ENCODE results near the gene MATN1. TPM values are rescaled to one million over a fixed set of nuclear protein-coding genes. Genes with fewer than 3 reads are reported as not detected.

MATN1 gene
- total RNA-seq, 1 donor from 2014 or later: 0.49 TPM

DNA sequence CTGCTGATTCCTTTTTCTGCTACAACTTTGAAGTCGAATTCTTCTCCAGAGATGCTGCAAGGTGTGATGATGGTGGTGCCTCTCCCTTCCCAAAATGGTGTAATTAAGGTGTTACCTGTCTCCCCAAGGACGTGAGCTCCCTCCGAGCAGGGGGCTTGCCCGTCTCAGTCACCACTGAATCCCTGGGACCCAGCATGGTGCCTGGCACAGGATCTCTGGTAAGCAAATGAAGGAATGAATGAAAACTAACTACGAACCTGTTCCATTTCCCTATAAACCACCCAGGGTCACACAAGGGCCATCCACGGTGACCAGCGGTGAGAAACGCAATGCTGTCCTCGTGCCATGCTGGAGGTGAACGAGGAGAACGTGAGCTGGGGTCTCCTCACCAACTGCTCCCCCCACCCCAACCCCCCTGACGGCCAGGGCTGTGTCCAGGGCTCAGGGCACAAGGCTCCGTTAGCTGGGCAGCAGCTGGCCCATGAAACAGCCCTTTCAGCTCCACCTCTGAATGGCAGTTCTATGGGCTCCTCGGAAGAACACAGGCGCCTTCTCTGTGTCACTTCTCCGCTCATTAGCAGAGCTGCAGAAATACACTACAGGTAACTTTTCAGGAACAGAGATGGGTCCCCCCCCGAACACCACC lies 2.2 kb upstream of the MATN1 start:
- Histone ChIP-seq H3K36me3 (peaks cover 0 to 3% of the 10 kb centered on the region in 2 donors), H3K4me1 (no peaks in the 10 kb centered on the region), H3K27ac (no peak overlapping the region), H3K27me3 (no peaks in the 10 kb centered on the region), H3K9me3 (no peaks in the 10 kb centered on the region), H3K4me3 (no peak overlapping the region)
- TF ChIP-seq CTCF (IDR thresholded peaks at IDR 0.05): no peak
- TF ChIP-seq POLR2A (IDR thresholded peaks at IDR 0.05): no peak
- no peak for TF ChIP-seq POLR2AphosphoS5 (IDR thresholded peaks at IDR 0.05; ENCODE audit: insufficient read depth in 1 of 2, low read depth in 1 of 2)
- no peak for DNase-seq (ENCODE audit: extremely low spot score in 2 of 2)
- intact Hi-C loops (cut with DNase I): no loop called here

DNA sequence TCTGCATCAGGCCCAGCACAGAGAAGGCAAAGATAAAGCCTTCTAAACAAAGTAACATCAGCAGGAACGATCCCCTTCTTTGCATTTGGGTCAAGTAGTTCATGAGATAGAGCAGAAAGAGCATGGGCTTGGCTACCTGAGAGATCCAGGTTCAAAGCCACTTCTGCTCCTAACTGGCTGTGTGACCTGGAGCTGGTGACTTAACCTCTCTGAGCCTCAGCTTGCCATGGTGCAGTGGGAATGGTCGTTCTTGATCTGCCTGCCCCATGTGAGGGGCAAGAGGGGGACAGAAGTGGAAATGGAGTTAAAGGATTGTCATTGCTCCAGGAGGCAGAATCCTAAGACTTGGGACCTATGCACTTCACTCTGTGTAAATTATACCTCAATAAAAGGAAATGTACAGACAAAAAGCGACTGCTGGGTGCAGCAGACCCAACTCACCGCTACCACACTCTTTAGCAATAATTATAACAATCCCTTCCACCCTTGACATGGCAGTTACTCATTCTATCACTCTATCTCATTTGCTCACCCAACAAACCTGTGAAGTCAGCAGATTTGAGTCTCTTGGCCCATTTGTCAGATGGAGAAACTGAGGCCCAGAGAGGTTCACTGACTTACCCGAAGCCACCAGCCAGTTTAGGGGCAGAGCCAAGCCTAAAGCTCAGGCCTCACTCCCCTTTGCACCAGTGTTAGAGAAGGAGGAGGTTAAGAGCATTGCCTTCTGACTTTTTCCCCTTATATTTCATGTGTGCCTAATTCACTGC lies 1.5 kb upstream of the MATN1 start:
- Histone ChIP-seq H3K9me3 (no peaks in the 10 kb centered on the region), H3K27me3 (no peaks in the 10 kb centered on the region), H3K27ac (no peak overlapping the region), H3K36me3 (peaks cover 0 to 3% of the 10 kb centered on the region in 2 donors), H3K4me3 (no peak overlapping the region), H3K4me1 (peaks cover 3% of the 10 kb centered on the region)
- TF ChIP-seq POLR2A (IDR thresholded peaks at IDR 0.05): no peak
- no peak for TF ChIP-seq CTCF (IDR thresholded peaks at IDR 0.05)
- TF ChIP-seq POLR2AphosphoS5 (IDR thresholded peaks at IDR 0.05; ENCODE audit: insufficient read depth in 1 of 2, low read depth in 1 of 2): no peak
- intact Hi-C loops (cut with DNase I): no loop called here
- no peak for DNase-seq (ENCODE audit: extremely low spot score in 2 of 2)

DNA sequence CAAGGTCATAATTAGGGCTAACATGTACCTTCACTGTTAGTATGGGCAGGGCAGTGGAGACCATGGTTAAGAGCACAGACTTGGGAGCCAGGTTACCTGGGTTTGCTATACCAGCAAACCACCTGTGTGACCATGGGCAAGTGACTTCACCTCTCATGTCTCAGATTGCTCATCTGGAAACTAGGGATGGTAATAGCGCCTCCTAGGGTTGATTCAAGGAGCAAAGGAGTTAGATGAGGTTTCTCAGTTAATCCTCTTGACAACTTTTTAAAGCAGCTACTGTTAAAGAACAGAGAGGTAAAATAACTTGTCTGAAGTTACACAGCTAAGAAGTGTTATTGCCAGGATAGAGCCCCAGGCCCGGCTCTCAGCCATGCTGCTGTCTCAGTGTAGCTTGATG lies 790 bp upstream of the MATN1 start:
- intact Hi-C loops (cut with DNase I): no loop called here
- H3K4me1 ChIP-seq: peaks cover 9% of the 10 kb centered on the region
- no peaks in the 10 kb centered on the region for H3K27me3 ChIP-seq
- peaks cover 0 to 3% of the 10 kb centered on the region in 2 donors for H3K36me3 ChIP-seq
- no peak for DNase-seq (ENCODE audit: extremely low spot score in 2 of 2)
- no peak for TF ChIP-seq CTCF (IDR thresholded peaks at IDR 0.05)
- no peak for TF ChIP-seq POLR2AphosphoS5 (IDR thresholded peaks at IDR 0.05; ENCODE audit: insufficient read depth in 1 of 2, low read depth in 1 of 2)
- no peak for TF ChIP-seq POLR2A (IDR thresholded peaks at IDR 0.05)
- no peak overlapping the region for H3K4me3 ChIP-seq
- no peaks in the 10 kb centered on the region for H3K9me3 ChIP-seq
- no peak overlapping the region for H3K27ac ChIP-seq

GRCh38 chr1:30721812-30722537 lies 1.4 kb downstream of the MATN1 start:
- peaks cover 9% of the 10 kb centered on the region for H3K4me1 ChIP-seq
- H3K9me3 ChIP-seq: no peaks in the 10 kb centered on the region
- TF ChIP-seq POLR2AphosphoS5 (IDR thresholded peaks at IDR 0.05; ENCODE audit: insufficient read depth in 1 of 2, low read depth in 1 of 2) (no peak), CTCF (IDR thresholded peaks at IDR 0.05) (no peak), POLR2A (IDR thresholded peaks at IDR 0.05) (no peak)
- H3K4me3 ChIP-seq: no peak overlapping the region
- H3K27ac ChIP-seq: no peak overlapping the region
- intact Hi-C loops (cut with DNase I): loop anchor here (2.0 kb wide), 1 partner anchor 59 kb away; no protein-coding TSS in a partner anchor
- DNase-seq (ENCODE audit: extremely low spot score in 2 of 2): no peak
- no peaks in the 10 kb centered on the region for H3K27me3 ChIP-seq
- H3K36me3 ChIP-seq: peaks cover 0 to 3% of the 10 kb centered on the region in 2 donors
